ENCODE measurements around the gene PARD3B.

The PARD3B gene

GRCh38 chr2:205557873-205558272 is 1012.6 kb downstream of the PARD3B start:
- TF ChIP-seq, protein P1, sequence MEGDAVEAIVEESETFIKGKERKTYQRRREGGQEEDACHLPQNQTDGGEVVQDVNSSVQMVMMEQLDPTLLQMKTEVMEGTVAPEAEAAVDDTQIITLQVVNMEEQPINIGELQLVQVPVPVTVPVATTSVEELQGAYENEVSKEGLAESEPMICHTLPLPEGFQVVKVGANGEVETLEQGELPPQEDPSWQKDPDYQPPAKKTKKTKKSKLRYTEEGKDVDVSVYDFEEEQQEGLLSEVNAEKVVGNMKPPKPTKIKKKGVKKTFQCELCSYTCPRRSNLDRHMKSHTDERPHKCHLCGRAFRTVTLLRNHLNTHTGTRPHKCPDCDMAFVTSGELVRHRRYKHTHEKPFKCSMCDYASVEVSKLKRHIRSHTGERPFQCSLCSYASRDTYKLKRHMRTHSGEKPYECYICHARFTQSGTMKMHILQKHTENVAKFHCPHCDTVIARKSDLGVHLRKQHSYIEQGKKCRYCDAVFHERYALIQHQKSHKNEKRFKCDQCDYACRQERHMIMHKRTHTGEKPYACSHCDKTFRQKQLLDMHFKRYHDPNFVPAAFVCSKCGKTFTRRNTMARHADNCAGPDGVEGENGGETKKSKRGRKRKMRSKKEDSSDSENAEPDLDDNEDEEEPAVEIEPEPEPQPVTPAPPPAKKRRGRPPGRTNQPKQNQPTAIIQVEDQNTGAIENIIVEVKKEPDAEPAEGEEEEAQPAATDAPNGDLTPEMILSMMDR (IDR thresholded peaks at IDR 0.05) = no peak
- no peak overlapping the region for H3K27ac ChIP-seq
- no peak overlapping the region for H3K4me3 ChIP-seq
- DNase-seq (ENCODE audit: low spot score) = no peak

GRCh38 chr2:205561441-205561840 is 1016.2 kb downstream of the PARD3B start:
- DNase-seq (ENCODE audit: low spot score) = no peak
- H3K27ac ChIP-seq = no peak overlapping the region

GRCh38 chr2:205563646-205564045 is 1018.4 kb downstream of the PARD3B start:
- TF ChIP-seq, protein P1 (IDR thresholded peaks at IDR 0.05) = no peak
- no peak for DNase-seq (ENCODE audit: low spot score)
- Histone ChIP-seq H3K4me3 (no peak overlapping the region), H3K27ac (no peak overlapping the region)

More at GRCh38 chr2:205561441-205561840, 1016.2 kb downstream of the PARD3B start:
- no peak overlapping the region for H3K4me3 ChIP-seq
- TF ChIP-seq, protein P1 (IDR thresholded peaks at IDR 0.05) = no peak

DNA sequence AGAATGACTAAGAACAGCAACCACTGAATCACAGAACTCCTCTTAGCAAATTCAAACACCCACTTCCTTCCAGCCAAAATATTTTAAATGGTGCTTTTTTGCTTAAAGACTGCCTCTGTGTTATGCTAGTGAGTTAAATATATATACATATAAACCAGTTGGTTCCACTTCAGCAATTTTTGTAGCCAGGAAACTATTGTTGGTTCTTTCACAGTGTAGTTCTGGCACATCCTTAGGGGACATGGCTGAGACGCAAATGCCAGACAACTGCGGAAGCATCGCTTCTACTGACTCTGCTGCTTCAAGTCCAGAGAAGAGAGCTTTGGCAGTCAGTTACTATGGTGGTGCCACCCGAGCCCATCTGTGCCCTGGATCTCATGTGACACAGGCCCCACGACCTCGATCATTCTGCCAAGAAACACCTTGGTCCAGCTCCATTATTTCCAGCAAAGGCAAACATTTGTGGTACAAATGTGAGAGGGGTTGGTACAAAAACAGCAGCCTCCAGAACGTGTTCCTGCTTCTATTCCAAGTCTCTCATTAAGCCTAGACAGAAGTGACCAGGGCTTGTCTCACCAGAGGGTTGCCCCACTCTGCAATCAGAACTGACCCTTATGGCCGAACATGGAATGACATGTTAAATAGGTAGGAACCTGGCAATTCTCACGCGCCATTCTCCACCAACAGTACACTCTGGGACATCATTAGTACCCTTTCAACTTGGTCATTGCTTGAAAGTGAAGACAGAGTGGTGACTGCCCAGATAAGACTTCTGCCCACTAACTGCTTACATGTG is 1019.3 kb downstream of the PARD3B start:
- TF ChIP-seq, protein P1 (IDR thresholded peaks at IDR 0.05) = no peak
- H3K4me3 ChIP-seq = no peak overlapping the region
- H3K27ac ChIP-seq = no peak overlapping the region
- no peak for DNase-seq (ENCODE audit: low spot score)

DNA sequence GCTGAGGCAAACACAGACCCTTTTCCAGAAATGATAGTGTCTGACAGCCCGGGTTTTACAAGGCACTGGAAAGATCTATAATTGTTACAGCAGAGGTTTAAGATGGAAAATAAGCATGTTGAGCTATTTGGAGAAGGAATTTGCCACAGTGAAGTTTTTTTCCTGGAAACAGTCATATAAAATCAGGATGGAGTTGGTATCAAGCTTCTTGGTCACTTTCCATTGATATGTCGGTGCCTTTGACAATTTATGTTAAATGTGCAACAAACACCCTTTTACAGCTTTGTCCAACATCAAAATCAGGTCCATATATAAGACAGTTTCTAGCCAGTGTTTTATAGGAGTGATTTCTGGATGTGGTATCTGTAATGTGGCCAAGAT is 1019.9 kb downstream of the PARD3B start:
- no peak overlapping the region for H3K27ac ChIP-seq
- TF ChIP-seq, protein P1 (IDR thresholded peaks at IDR 0.05) = no peak
- DNase-seq (ENCODE audit: low spot score) = no peak

DNA sequence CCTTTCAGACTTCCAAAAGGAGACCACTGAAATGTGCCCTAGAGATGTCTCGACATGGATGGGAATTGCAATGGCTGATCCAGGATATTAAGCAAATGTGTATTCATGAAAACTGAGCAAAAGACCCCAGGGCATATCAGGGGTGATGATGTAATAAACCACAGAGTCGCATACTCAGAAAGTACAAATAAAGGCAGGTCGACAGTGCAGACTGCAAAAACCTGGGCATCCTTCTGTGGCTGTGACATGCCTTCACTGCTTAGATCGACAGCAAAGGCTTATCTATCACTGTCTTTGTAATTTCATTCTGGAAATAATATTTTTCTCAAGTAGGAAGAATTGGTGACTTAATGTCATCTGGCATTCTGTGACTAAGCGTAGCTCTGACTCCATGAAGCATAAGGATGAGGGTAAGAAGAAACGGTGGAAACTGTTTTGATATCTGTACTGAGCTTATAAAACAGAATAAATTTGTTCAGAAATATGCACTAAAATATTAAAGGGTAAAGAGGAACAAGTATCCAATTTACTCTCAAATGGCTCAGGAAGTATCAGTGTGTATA is 1021.4 kb downstream of the PARD3B start:
- Histone ChIP-seq H3K4me3 (no peak overlapping the region), H3K27ac (no peak overlapping the region)
- DNase-seq (ENCODE audit: low spot score) = no peak
- TF ChIP-seq, protein P1 (IDR thresholded peaks at IDR 0.05) = no peak

More for the DNA sequence above, 1019.9 kb downstream of the PARD3B start:
- H3K4me3 ChIP-seq = no peak overlapping the region

DNA sequence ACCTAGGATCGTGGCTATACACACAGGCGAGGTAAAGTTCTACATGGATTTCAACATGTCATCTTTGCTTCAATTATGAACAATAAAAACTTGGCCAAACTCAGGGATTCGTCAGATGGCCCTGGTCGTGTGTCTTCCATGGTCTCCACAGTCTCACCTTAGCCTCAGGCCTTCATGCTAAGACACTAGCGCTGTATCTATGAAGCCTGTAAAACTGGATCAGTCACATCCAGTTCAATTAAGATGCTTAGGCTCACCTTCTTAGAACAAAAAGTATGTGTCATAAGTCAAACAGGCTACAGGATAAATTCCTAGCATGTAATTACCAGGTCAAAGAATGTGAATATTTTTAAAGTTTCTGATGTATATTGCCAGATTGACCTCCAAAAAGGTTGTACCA is 1023.3 kb downstream of the PARD3B start:
- DNase-seq (ENCODE audit: low spot score) = no peak
- no peak overlapping the region for H3K27ac ChIP-seq
- TF ChIP-seq, protein P1 (IDR thresholded peaks at IDR 0.05) = no peak
- no peak overlapping the region for H3K4me3 ChIP-seq
